NCI-H69 (cell line): ENCODE measurements around the gene ACSL3.

Experiments
- DNase-seq: peaks from one replicate; lab custom pipeline; 2025; lab: John Stamatoyannopoulos, UW

Gene ACSL3

DNA sequence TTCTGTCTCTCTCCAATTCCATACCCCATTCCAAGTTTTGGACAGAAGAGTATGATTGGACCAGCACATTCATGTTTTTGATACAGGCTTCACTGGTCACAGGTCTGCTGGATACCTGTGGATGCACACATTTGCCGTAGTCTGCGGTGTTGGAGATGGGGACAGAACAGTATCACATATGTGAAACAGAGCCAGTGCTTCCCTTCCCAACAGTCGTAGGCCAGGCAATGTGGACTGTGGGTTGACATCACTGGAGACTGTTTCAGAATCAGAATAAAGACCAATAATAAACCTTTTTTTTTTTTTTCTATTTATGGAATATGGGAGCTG is 18.7 kb downstream of the ACSL3 start:
- no peak for DNase-seq

DNA sequence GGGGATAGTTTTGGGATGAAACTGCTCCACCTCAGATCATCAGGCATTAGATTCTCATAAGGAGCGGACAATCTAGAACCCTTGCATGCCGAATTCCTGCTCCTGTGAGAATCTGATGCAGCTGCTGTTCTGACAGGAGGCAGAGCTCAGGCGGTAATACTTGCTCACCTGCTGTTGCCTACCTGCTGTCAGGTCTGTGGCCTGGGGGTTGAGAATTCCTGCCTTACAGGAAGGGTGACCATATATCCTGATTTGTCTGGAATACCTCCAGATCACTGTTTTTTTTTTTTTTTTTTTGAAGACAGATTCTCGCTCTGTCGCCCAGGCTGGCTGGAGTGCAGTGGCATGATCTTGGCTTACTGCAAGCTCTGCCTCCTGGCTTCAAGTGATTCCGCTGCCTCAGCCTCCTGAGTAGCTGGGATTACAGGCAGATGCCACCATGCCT is 21.7 kb downstream of the ACSL3 start:
- peak; percentile 16 for DNase-seq

DNA sequence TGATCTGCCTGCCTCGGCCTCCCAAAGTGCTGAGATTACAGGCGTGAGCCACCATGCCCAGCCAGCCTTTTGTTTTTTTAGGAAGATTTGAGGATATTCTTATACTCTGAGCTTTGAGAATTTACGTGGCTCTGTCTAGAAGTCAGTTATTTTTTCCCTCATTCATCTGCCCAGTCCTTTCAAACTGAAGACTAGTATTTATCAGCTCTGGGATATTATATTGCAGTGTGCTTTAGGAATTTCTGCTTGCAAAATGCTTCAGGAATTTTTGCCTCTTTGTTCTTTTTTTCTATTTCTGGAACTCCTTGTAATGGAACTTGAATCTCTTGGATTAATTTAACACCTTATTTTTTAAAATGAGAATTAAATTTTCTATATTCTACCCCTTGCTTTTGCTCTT is 22.6 kb downstream of the ACSL3 start:
- no peak for DNase-seq

- DNase-seq: no peak
These were observed 23.4 kb downstream of the ACSL3 start for GRCh38 chr2:222884114-222884771.

DNA sequence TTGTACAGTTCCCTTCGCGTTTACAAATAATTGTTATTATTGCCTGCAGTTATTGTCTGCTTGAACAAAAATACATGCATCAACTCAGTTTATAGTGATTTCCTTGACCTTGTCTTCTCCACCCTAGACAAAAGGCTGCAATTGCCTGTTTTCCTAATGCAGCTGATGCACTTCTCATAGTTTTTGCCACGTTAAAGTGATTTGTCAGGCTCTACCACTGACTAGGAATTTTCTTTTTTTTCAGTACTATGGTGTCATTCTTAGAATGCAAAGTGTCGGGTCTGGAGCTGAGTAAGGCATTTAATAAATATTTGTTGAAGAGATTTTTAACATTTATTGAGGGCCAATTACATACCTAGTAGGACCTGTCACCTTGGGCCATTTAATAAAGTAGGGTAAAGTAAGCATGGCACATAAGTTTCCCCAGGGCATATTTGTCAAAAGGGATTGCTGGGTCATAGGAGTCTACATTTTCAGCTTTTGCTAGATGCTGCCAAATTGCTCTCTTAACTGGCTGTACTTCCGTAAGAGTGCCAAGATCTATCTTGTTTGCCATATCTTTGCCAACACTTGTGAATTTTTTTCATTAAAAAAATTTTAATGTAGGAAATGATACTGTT is 24.1 kb downstream of the ACSL3 start:
- peak; percentile 4 for DNase-seq

DNA sequence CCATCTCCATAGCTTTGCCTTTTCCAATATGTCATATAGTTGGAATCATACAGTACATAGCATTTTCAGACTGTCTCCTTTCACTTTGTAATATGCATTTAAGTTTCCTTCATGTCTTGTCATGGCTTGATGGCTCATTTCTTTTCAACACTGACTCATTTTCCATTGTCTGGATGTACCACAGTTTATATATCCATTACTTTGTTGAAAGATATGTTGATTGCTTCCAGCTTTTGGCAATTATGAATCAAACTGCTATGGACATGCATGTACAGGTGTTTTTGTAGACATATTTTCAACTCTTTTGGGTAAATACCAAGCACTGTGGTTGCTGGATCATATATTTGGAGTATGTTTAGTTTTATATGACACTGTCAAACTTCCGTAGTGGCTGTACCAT is 26.3 kb downstream of the ACSL3 start:
- no peak for DNase-seq

GRCh38 chr2:222888716-222889115 is 27.9 kb downstream of the ACSL3 start:
- DNase-seq: no peak

- DNase-seq: no peak
These were observed 31.1 kb downstream of the ACSL3 start for GRCh38 chr2:222891890-222892289.

DNA sequence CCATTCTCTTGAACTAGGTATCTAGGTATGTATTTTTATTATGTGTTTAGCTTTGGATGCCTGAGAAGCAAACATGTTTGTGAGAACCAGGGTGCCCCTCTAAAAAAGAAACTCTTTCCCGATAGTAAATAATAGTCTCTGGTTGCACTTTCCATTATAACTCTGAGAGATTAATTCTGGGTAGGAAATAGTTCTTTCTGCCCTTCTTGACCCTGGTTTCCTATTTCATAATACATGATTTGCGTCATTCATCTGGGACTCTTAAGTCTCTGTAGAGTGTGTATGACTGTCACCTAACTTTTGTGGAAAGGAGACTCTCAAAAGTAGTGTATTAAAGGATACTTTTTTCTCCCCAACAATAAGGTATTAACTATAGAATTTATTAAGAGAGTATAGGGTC is 31.5 kb downstream of the ACSL3 start:
- DNase-seq: no peak

DNA sequence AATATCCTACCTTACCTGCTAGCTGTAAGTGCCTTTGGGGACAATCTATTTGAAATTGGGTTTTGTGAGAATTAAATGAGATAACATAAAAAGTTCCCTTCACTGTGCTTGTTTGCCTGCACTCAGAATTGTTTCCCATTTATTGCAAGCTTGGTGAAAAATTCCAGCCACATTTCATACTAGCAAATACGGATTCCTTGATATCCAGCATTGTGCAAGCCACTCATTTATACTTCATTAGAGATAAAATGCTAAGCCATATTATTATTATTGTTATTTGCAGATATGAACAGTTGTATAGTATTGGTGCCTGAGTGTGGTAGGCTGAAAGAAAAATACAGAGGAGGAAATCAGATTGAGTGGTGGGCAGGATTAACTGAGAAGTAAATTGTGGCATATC is 31.9 kb downstream of the ACSL3 start:
- no peak for DNase-seq

DNA sequence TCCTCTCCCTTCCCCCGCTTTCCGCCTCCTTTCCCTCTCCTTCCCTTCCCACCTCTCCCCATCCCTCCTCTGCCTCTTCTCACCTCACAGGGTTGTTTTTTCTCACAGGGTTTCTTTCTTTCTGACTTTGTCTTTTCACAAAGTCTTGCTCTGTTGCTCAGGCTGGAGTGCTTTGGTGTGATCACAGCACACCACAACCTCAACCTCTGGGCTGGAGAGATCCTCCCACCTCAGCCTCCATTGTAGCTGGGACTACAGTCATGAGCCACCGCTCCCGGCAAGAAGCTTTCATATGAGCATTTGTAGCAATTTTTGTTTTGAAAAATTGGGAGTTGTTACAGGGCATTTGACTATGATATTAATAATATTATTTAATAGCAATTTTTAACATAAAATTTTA is 32.9 kb downstream of the ACSL3 start:
- DNase-seq: no peak

DNA sequence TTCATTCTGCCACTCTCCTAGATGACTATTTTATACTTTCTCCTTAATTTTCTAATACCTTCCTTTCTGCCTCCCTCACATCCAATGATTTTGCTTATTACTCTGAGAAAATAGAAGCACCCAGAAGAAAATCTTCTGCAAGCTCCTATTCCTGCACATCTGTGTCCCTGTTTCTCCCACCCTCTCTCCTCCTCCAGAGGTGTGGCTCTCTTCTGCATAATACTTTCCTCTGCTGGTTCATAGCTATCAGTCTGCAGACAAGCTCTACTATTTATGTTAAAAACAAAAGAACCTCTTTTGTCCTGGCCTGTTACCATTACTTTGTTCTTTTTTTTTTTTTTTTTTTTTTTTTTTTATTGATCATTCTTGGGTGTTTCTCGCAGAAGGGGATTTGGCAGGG is 34.3 kb downstream of the ACSL3 start:
- DNase-seq: no peak

- DNase-seq: no peak
These were observed 37.1 kb downstream of the ACSL3 start for GRCh38 chr2:222897898-222898297.

DNA sequence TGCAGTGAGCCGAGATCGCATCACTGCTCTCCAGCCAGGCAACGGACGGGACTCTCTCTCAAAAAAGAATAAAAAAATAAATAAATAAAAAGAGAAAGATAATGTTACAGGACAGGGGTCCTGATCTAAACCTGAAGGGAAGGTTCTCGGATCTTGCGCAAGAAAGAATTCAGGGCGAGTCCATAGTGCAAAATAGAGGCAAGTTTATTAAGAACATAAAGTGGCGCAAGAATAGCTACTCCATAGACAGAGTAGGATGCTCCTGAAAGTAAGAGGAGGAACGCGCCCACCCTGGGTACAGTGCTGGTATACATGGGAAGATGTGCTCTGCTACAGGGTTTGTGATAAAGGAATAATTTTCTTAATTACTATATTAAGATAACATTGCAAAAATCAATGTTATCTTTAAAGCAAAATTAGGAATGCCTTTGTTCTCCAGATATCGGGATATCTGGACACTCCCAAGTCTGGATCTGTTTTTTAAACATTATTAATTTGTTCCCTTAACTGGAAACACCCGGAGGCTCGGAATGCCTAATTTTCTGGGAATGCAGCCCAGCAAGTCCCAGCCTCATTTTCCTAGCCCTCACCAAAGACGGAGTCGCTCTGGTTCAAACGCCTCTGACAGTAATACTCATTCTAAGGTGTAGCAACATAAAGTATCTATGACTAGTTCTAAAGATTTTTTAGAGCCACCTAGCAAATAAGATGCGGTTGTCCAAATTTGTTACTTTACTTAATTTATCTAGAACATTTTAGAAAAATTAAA is 38.8 kb downstream of the ACSL3 start:
- DNase-seq: no peak

GRCh38 chr2:222900354-222900753 is 39.5 kb downstream of the ACSL3 start:
- no peak for DNase-seq

GRCh38 chr2:222902660-222903059 is 41.8 kb downstream of the ACSL3 start:
- DNase-seq: no peak

- DNase-seq: peak; percentile 54
These were observed 42.7 kb downstream of the ACSL3 start for GRCh38 chr2:222903234-222904220.

- DNase-seq: no peak
These were observed 43.9 kb downstream of the ACSL3 start for GRCh38 chr2:222904557-222905258.

GRCh38 chr2:222907048-222907447 is 46.2 kb downstream of the ACSL3 start:
- no peak for DNase-seq

GRCh38 chr2:222907790-222908441 is 47.1 kb downstream of the ACSL3 start:
- DNase-seq: no peak

DNA sequence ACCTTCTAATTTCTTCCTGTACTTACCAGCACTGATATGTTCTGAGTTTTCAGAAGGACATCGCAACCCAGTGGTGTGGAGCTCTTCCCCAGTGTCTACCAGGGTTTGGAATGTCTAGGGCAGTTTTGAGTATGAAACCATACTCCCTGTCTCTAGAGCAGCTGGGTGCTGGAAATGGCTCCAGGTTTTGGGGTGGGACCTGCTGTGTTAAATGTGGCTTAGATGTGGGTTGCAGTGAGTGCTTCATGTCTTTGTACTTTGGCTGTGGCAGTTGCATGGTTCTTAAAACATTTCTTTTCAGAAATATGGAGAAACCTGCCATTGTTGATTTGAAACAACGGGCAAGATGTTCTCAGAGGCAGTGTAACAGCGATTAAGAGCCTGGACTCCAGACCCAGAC is 48.5 kb downstream of the ACSL3 start:
- no peak for DNase-seq
